Muscle of leg (tissue), 11 donors: ENCODE measurements around the gene RPS6KA3. TPM values are rescaled to one million over a fixed set of nuclear protein-coding genes. Genes with fewer than 3 reads are reported as not detected.
A peak's percentile ranks its signal among the peaks of the same experiment; 100 is the strongest.

Experiments used
- DNase-seq: peaks from one replicate; pipeline ENCODE4 v3.0.0; 2013
- H3K27ac ChIP-seq: one replicate; pipeline ENCODE4 v1.5.1; 2013; ENCODE audit warnings: mild to moderate bottlenecking, low read length, control low read depth
- H3K27me3 ChIP-seq: one replicate; pipeline ENCODE4 v1.6.1; 2013; ENCODE audit warnings: low read length; ENCODE audit not compliant: control insufficient read depth, insufficient read depth
- H3K36me3 ChIP-seq: one replicate; pipeline ENCODE4 v1.6.1; 2013; ENCODE audit warnings: low read length; ENCODE audit not compliant: control insufficient read depth, insufficient read depth
- H3K4me1 ChIP-seq: one replicate; pipeline ENCODE4 v1.6.1; 2013; ENCODE audit warnings: low read length; ENCODE audit not compliant: control insufficient read depth, insufficient read depth
- H3K4me3 ChIP-seq: one replicate; pipeline ENCODE4 v1.5.1; 2013; ENCODE audit warnings: low read length, control low read depth
- H3K9me3 ChIP-seq: replicated peaks from 2 replicates; pipeline ENCODE4 v1.6.1; 2013; ENCODE audit warnings: low read depth, low read length; ENCODE audit not compliant: control insufficient read depth
- WGBS: methylation state at CpG from one replicate; pipeline ENCODE4 v1.1.5; 2013; ENCODE audit warnings: missing lambda C conversion rate; ENCODE audit not compliant: insufficient coverage; 5-methylcytosine and 5-hydroxymethylcytosine counted together
- polyA plus RNA-seq, 8 donors: library from polyadenylated mRNA; unstranded; fragments of 120-200 nt; gene quantifications; one replicate each; pipeline versions ENCODE4 v1.2.1 to v1.2.3, GENCODE V29; 2013; ENCODE audit warnings: inconsistent platforms in 1 of 8, low replicate concordance in 1 of 8; ENCODE audit not compliant: insufficient read length in 8 of 8, insufficient read depth in 1 of 8
- total RNA-seq: library from RNA; stranded (reverse); fragments of 120-200 nt; gene quantifications from one replicate; pipeline ENCODE4 v1.2.4, GENCODE V29; 2013

RPS6KA3 gene
- total and polyA plus RNA-seq, 9 donors, result 22.9 to 39.0 (median 34.2) TPM

- peak within 1 kb of the TSS; percentile 25 for H3K4me3 ChIP-seq
- peaks cover 2% of the 10 kb centered on the region for H3K9me3 ChIP-seq
- DNase-seq, result no peak
- H3K36me3 ChIP-seq, result no peaks in the 10 kb centered on the region
- H3K27ac ChIP-seq, result no peak within 1 kb of the TSS
- H3K27me3 ChIP-seq, result peaks cover 61% of the 10 kb centered on the region
- H3K4me1 ChIP-seq, result peaks cover 4% of the 10 kb centered on the region
- 31% methylated on average over 83 of the region's 91 CpGs for WGBS
Observed at GRCh38 chrX:20116577-20117240, 150.0 kb downstream of the RPS6KA3 start, which contains the start of gene MAP7D2. MAP7D2 (minus strand) TSS chrX:20116907; CDS start chrX:20116879, 28 bp downstream.

DNA sequence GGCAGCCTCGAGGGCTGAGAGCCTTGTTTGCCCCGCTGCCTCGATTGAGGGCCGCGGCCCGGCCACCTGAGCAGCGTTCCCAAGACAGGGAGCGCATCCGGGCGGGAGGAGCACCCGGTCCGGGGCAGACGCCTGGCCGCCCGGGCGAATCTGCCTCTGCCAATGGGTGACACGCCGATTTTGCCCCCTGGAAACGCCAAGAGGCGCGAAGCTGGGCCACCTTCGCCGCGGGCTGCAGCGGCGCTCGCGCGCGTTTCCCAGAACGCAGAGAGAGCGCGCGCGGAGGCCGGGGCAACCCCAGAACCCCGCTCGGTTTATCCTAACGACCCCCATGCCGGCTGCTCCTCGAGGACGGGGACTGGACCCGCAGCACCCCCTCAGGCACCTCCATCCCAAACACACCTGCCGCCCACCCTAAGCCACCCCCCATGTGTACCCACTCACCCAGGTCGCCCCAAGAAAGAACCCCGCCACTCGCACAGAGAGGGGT, 150.6 kb downstream of the RPS6KA3 start:
- no peaks in the 10 kb centered on the region for H3K36me3 ChIP-seq
- peaks cover 4% of the 10 kb centered on the region for H3K4me1 ChIP-seq
- H3K4me3 ChIP-seq, result peak overlapping the region; percentile 25
- DNase-seq, result no peak
- no peak overlapping the region for H3K27ac ChIP-seq
- 24% methylated on average over 41 of the region's 47 CpGs for WGBS
- H3K27me3 ChIP-seq, result peaks cover 67% of the 10 kb centered on the region
- peaks cover 2% of the 10 kb centered on the region for H3K9me3 ChIP-seq

- Histone ChIP-seq H3K4me1 (peaks cover 4% of the 10 kb centered on the region), H3K4me3 (no peak overlapping the region), H3K9me3 (peaks cover 2% of the 10 kb centered on the region), H3K27me3 (peaks cover 58% of the 10 kb centered on the region), H3K36me3 (no peaks in the 10 kb centered on the region), H3K27ac (no peak overlapping the region)
- 78% methylated on average over 8 of the region's 14 CpGs for WGBS
- no peak for DNase-seq
Observed at GRCh38 chrX:20112022-20112774, 154.5 kb downstream of the RPS6KA3 start.

DNA sequence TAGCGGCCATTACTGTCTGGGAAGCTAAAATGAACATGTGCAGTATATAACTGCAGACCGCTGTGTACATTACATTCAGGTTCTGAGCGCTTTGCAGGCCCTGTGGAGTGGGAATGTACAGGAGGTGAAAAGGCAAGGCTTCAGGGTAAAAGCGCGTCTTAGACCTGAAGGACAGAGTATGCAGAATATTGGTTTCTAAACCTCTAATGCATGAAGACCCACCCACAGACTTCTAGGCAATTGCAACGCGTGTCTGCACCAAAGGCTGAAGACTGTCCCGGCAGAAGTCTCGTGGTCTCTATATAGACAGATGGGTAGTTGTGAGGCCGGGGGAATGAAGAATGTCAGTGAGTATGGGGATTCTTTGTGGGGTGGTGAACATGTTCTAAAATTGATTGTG, 155.4 kb downstream of the RPS6KA3 start:
- no peak overlapping the region for H3K4me3 ChIP-seq
- peaks cover 4% of the 10 kb centered on the region for H3K4me1 ChIP-seq
- peaks cover 56% of the 10 kb centered on the region for H3K27me3 ChIP-seq
- DNase-seq, result no peak
- 85% methylated on average over 5 of the region's 10 CpGs for WGBS
- no peaks in the 10 kb centered on the region for H3K36me3 ChIP-seq
- H3K9me3 ChIP-seq, result no peaks in the 10 kb centered on the region
- no peak overlapping the region for H3K27ac ChIP-seq

DNA sequence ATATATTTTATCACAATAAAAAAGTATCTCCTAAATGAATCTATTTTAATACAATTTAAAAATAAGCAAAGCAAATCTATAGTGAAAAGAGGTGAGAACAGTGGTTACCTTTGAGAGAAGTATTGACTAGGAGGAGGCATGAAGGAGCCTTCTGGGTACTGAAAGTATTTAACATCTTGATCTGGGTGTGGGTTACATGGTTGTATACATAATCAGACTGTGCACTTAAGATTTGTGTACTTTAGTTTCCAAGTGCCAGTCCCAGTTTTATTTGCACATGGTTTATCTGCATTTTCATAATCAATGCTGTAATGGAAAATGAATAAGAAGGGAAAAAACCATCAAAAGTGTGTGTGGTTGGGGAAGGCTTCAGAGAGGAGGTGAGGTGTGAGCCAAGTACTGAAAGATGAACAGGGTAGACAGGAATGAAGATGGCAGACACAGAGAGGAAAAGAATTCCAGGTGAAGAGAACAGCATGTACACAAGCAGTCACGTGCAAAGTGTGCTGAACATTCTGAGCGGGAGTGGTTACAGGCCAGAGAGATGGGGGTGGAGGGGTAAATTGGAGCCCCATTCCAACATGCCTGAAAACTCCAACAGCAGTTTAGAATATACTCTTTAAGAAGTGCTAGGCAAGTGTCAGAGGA, 164.7 kb downstream of the RPS6KA3 start:
- WGBS, result 73% methylated on average over 2 of the region's 2 CpGs
- Histone ChIP-seq H3K9me3 (no peaks in the 10 kb centered on the region), H3K27ac (no peak overlapping the region), H3K36me3 (no peaks in the 10 kb centered on the region), H3K27me3 (peaks cover 55% of the 10 kb centered on the region), H3K4me1 (no peaks in the 10 kb centered on the region), H3K4me3 (no peak overlapping the region)
- no peak for DNase-seq

Other genes with a start within 250 kb of the RPS6KA3 start
- gene MAP7D2, start 150.0 kb downstream of the RPS6KA3 start, total RNA-seq, result 0.44 TPM
- under 1 TPM; 0.27 to 0.89 (median 0.48) TPM for gene MAP7D2, start 150.0 kb downstream of the RPS6KA3 start, polyA plus RNA-seq
- gene EIF1AX, start 125.1 kb downstream of the RPS6KA3 start, total RNA-seq, result 40.7 TPM
- 10 to 100 TPM; 60.9 to 74.0 (median 67.4) TPM for gene EIF1AX, start 125.1 kb downstream of the RPS6KA3 start, polyA plus RNA-seq